C4-2B (cell line): Measurements from ENCODE around the gene LARGE1.

Source experiments
- H3K27ac ChIP-seq: fragments of 450-650 bp; 2 replicates; pipeline ENCODE4 v1.5.1; 2017
- CTCF ChIP-seq: fragments of 450-650 bp; conservative IDR thresholded peaks from 2 replicates; pipeline ENCODE4 v1.5.1; 2017; ENCODE audit warnings: mild to moderate bottlenecking
- ZFX ChIP-seq: fragments of 450-650 bp; IDR thresholded peaks from 2 replicates; pipeline ENCODE4 v1.6.1; 2017

The LARGE1 gene

GRCh38 chr22:33601062-33601461, 319.2 kb downstream of the LARGE1 start:
- H3K27ac ChIP-seq, result no peak overlapping the region
- TF ChIP-seq CTCF (no peak), ZFX (no peak)

- H3K27ac ChIP-seq, result no peak overlapping the region
- TF ChIP-seq CTCF (no peak), ZFX (no peak)
Observed at GRCh38 chr22:33600595-33600994, 319.7 kb downstream of the LARGE1 start.

- no peak for TF ChIP-seq CTCF
- TF ChIP-seq ZFX, result no peak
- H3K27ac ChIP-seq, result no peak overlapping the region
Observed at GRCh38 chr22:33600113-33600512, 320.2 kb downstream of the LARGE1 start.

- H3K27ac ChIP-seq, result no peak overlapping the region
- TF ChIP-seq CTCF (no peak), ZFX (no peak)
Observed at GRCh38 chr22:33599596-33599995, 320.7 kb downstream of the LARGE1 start.

GRCh38 chr22:33598821-33599220, 321.5 kb downstream of the LARGE1 start:
- no peak for TF ChIP-seq ZFX
- TF ChIP-seq CTCF, result no peak
- H3K27ac ChIP-seq, result no peak overlapping the region

GRCh38 chr22:33597274-33597985, 322.8 kb downstream of the LARGE1 start:
- TF ChIP-seq CTCF, result no peak
- TF ChIP-seq ZFX, result no peak
- H3K27ac ChIP-seq, result no peak overlapping the region

- TF ChIP-seq ZFX (no peak), CTCF (no peak)
- H3K27ac ChIP-seq, result no peak overlapping the region
Observed at GRCh38 chr22:33593818-33594217, 326.5 kb downstream of the LARGE1 start.
